ENCODE results near the gene NWD2.

NWD2 gene

GRCh38 chr4:37476691-37477090, 232.1 kb downstream of the NWD2 start:
- DNase-seq (ENCODE audit: low read depth in 1 of 2, low spot score in 1 of 2), result no peak
- no peak overlapping the region for H3K27ac ChIP-seq (replicated peaks)
- TF ChIP-seq SPI1 (IDR thresholded peaks at IDR 0.05; ENCODE audit: borderline replicate concordance, low read depth), result no peak
- no peak for TF ChIP-seq CTCF (IDR thresholded peaks at IDR 0.05; ENCODE audit: insufficient read depth, low read length)
- TF ChIP-seq GABPA (IDR thresholded peaks at IDR 0.05; ENCODE audit: low read depth), result no peak
- TF ChIP-seq REST (IDR thresholded peaks at IDR 0.05; ENCODE audit: insufficient replicate concordance, low read depth), result no peak
- no peak for TF ChIP-seq POLR2AphosphoS5 (IDR thresholded peaks at IDR 0.05; ENCODE audit: low read depth)

GRCh38 chr4:37477126-37477525, 232.6 kb downstream of the NWD2 start:
- H3K27ac ChIP-seq (replicated peaks), result no peak overlapping the region
- H3K27me3 ChIP-seq (ENCODE audit: insufficient read depth, poor library complexity, severe bottlenecking), result no peaks in the 10 kb centered on the region
- DNase-seq (ENCODE audit: low read depth in 1 of 2, low spot score in 1 of 2), result no peak
- TF ChIP-seq POLR2AphosphoS5 (IDR thresholded peaks at IDR 0.05; ENCODE audit: low read depth) (no peak), CTCF (IDR thresholded peaks at IDR 0.05; ENCODE audit: insufficient read depth, low read length) (no peak), REST (IDR thresholded peaks at IDR 0.05; ENCODE audit: insufficient replicate concordance, low read depth) (no peak), GABPA (IDR thresholded peaks at IDR 0.05; ENCODE audit: low read depth) (no peak), SPI1 (IDR thresholded peaks at IDR 0.05; ENCODE audit: borderline replicate concordance, low read depth) (no peak)
- H3K4me3 ChIP-seq (replicated peaks; ENCODE audit: insufficient read depth, low read length), result no peak overlapping the region

More at GRCh38 chr4:37476691-37477090, 232.1 kb downstream of the NWD2 start:
- no peaks in the 10 kb centered on the region for H3K27me3 ChIP-seq (ENCODE audit: insufficient read depth, poor library complexity, severe bottlenecking)
- H3K4me3 ChIP-seq (replicated peaks; ENCODE audit: insufficient read depth, low read length), result no peak overlapping the region

GRCh38 chr4:37478151-37478550, 233.6 kb downstream of the NWD2 start:
- TF ChIP-seq SPI1 (IDR thresholded peaks at IDR 0.05; ENCODE audit: borderline replicate concordance, low read depth) (no peak), GABPA (IDR thresholded peaks at IDR 0.05; ENCODE audit: low read depth) (no peak), CTCF (IDR thresholded peaks at IDR 0.05; ENCODE audit: insufficient read depth, low read length) (no peak), POLR2AphosphoS5 (IDR thresholded peaks at IDR 0.05; ENCODE audit: low read depth) (no peak), REST (IDR thresholded peaks at IDR 0.05; ENCODE audit: insufficient replicate concordance, low read depth) (no peak)
- Histone ChIP-seq H3K27ac (replicated peaks) (no peak overlapping the region), H3K4me3 (replicated peaks; ENCODE audit: insufficient read depth, low read length) (no peak overlapping the region), H3K27me3 (ENCODE audit: insufficient read depth, poor library complexity, severe bottlenecking) (no peaks in the 10 kb centered on the region)
- DNase-seq (ENCODE audit: low read depth in 1 of 2, low spot score in 1 of 2), result no peak
